ENCODE results near the gene NRG3.
A peak's percentile ranks its signal among the peaks of the same experiment; 100 is the strongest.

NRG3 gene

GRCh38 chr10:82150123-82150900, 275.3 kb downstream of the NRG3 start:
- TF ChIP-seq CTCF (IDR thresholded peaks at IDR 0.05; ENCODE audit: insufficient read depth, low read depth, low read length, missing control alignments) = peak; percentile 41
- no peak overlapping the region for H3K4me3 ChIP-seq (ENCODE audit: low read depth, low read length)
- DNase-seq (ENCODE audit: low read depth) = peak; percentile 39

GRCh38 chr10:82160307-82160706, 285.3 kb downstream of the NRG3 start:
- no peak overlapping the region for H3K4me3 ChIP-seq (ENCODE audit: low read depth, low read length)
- DNase-seq (ENCODE audit: low read depth) = no peak
- no peak for TF ChIP-seq CTCF (IDR thresholded peaks at IDR 0.05; ENCODE audit: insufficient read depth, low read depth, low read length, missing control alignments)

GRCh38 chr10:82161264-82161663, 286.3 kb downstream of the NRG3 start:
- DNase-seq (ENCODE audit: low read depth) = no peak
- TF ChIP-seq CTCF (IDR thresholded peaks at IDR 0.05; ENCODE audit: insufficient read depth, low read depth, low read length, missing control alignments) = no peak
- H3K4me3 ChIP-seq (ENCODE audit: low read depth, low read length) = no peak overlapping the region

- no peak for DNase-seq (ENCODE audit: low read depth)
- no peak for TF ChIP-seq CTCF (IDR thresholded peaks at IDR 0.05; ENCODE audit: insufficient read depth, low read depth, low read length, missing control alignments)
- no peak overlapping the region for H3K4me3 ChIP-seq (ENCODE audit: low read depth, low read length)
Measured at GRCh38 chr10:82162549-82163195, 287.7 kb downstream of the NRG3 start.

- TF ChIP-seq CTCF (IDR thresholded peaks at IDR 0.05; ENCODE audit: insufficient read depth, low read depth, low read length, missing control alignments) = no peak
Measured at GRCh38 chr10:82171899-82172298, 296.9 kb downstream of the NRG3 start.

GRCh38 chr10:82176587-82176986, 301.6 kb downstream of the NRG3 start:
- H3K4me3 ChIP-seq (ENCODE audit: low read depth, low read length) = no peak overlapping the region
- no peak for DNase-seq (ENCODE audit: low read depth)
- TF ChIP-seq CTCF (IDR thresholded peaks at IDR 0.05; ENCODE audit: insufficient read depth, low read depth, low read length, missing control alignments) = no peak

More at GRCh38 chr10:82171899-82172298, 296.9 kb downstream of the NRG3 start:
- no peak overlapping the region for H3K4me3 ChIP-seq (ENCODE audit: low read depth, low read length)
- no peak for DNase-seq (ENCODE audit: low read depth)

Measured in GM12865 (cell line).